PC-9 (cell line): ENCODE measurements around the gene ADAMTS20. TPM values are rescaled to one million over a fixed set of nuclear protein-coding genes. Genes with fewer than 3 reads are reported as not detected.

Source experiments
- BruUV-seq: library from RNA; stranded (reverse); fragments of 400-500 nt; replicated peaks from 2 replicates; lab custom pipeline; 2021; lab: Mats Ljungman, UMichigan
- CTCF ChIA-PET: fragments of 300-600 bp; sonication (Branson Sonifier 250); formaldehyde crosslinking; loops from one replicate; lab custom pipeline; 2022; ENCODE audit warnings: antibody characterized with exemption; lab: Charles Lee
- POLR2A ChIA-PET: fragments of 300-600 bp; sonication (Branson Sonifier 250); formaldehyde crosslinking; loops from one replicate; lab custom pipeline; 2022; ENCODE audit warnings: antibody characterized with exemption; ENCODE audit not compliant: unreplicated experiment; lab: Charles Lee
- DNase-seq, 2 experiments: peaks; one replicate each; pipeline versions ENCODE4 v3.0.0 to v3.0.0-alpha.2; 2015 to 2022; ENCODE audit warnings: mixed read lengths in 1 of 2
- H2AFZ ChIP-seq: fragments of 200-600 bp; sonication (generic); 2 replicates; pipeline ENCODE4 v1.8.1; 2017; ENCODE audit warnings: antibody characterized with exemption
- H3F3A ChIP-seq: fragments of 200-600 bp; sonication (generic); 2 replicates; pipeline ENCODE4 v1.8.1; 2017; ENCODE audit warnings: antibody characterized with exemption, mild to moderate bottlenecking, low read depth; ENCODE audit not compliant: insufficient read depth
- H3K27ac ChIP-seq: fragments of 200-600 bp; sonication (generic); 2 replicates; pipeline ENCODE4 v1.6.1; 2016; ENCODE audit warnings: mixed run types
- H3K27me3 ChIP-seq: fragments of 200-600 bp; sonication (generic); 2 replicates; pipeline ENCODE4 v1.6.1; 2016; ENCODE audit warnings: low read depth, mixed run types; ENCODE audit not compliant: insufficient read depth
- H3K36me3 ChIP-seq: fragments of 200-600 bp; sonication (generic); 2 replicates; pipeline ENCODE4 v1.6.1; 2016; ENCODE audit warnings: low read depth, mixed run types
- H3K4me1 ChIP-seq: fragments of 200-600 bp; sonication (generic); replicated peaks from 2 replicates; pipeline ENCODE4 v1.6.1; 2016; ENCODE audit warnings: mixed run types; ENCODE audit not compliant: insufficient read depth
- H3K4me2 ChIP-seq: fragments of 200-600 bp; sonication (generic); 2 replicates; pipeline ENCODE4 v1.6.1; 2017; ENCODE audit warnings: mixed run types
- H3K4me3 ChIP-seq: fragments of 200-600 bp; sonication (generic); 2 replicates; pipeline ENCODE4 v1.6.1; 2016; ENCODE audit warnings: mixed run types
- H3K79me2 ChIP-seq: fragments of 200-600 bp; sonication (generic); 2 replicates; pipeline ENCODE4 v1.6.1; 2017; ENCODE audit warnings: low read depth, mixed run types
- H3K9me2 ChIP-seq: fragments of 200-600 bp; sonication (generic); 2 replicates; pipeline ENCODE4 v1.8.1; 2017; ENCODE audit warnings: mild to moderate bottlenecking; ENCODE audit not compliant: insufficient read depth
- H3K9me3 ChIP-seq: fragments of 200-600 bp; sonication (generic); 2 replicates; pipeline ENCODE4 v1.8.1; 2016; ENCODE audit warnings: low read depth; ENCODE audit not compliant: insufficient read depth
- H4K20me1 ChIP-seq: fragments of 200-600 bp; sonication (generic); 2 replicates; pipeline ENCODE4 v1.8.1; 2017; ENCODE audit not compliant: insufficient read depth
- CTCF ChIP-seq: fragments of 200-600 bp; sonication (generic); conservative IDR thresholded peaks from 2 replicates; pipeline ENCODE4 v1.6.1; 2017; ENCODE audit warnings: mixed run types, antibody characterized with exemption, mild to moderate bottlenecking, moderate library complexity
- EZH2 ChIP-seq: fragments of 200-600 bp; sonication (generic); IDR thresholded peaks from 2 replicates; pipeline ENCODE4 v1.8.0; 2017; ENCODE audit warnings: antibody characterized with exemption, low read depth
- intact Hi-C: fragments of 100-400 bp; cut with micrococcal nuclease; formaldehyde crosslinking; loops from one replicate; pipeline ENCODE4 v1.10.0; 2022; ENCODE audit not compliant: unreplicated experiment
- total RNA-seq: library from RNA; stranded (reverse); gene quantifications from 2 replicates; pipeline ENCODE4 v1.2.3, GENCODE V29; 2021

ADAMTS20 gene
- total RNA-seq, 1 experiment from 2014 or later, result 1.0 TPM

GRCh38 chr12:43580601-43581000 is 28.6 kb upstream of the ADAMTS20 start:
- no TSS peak for BruUV-seq
- no peaks in the 10 kb centered on the region for H4K20me1 ChIP-seq

DNA sequence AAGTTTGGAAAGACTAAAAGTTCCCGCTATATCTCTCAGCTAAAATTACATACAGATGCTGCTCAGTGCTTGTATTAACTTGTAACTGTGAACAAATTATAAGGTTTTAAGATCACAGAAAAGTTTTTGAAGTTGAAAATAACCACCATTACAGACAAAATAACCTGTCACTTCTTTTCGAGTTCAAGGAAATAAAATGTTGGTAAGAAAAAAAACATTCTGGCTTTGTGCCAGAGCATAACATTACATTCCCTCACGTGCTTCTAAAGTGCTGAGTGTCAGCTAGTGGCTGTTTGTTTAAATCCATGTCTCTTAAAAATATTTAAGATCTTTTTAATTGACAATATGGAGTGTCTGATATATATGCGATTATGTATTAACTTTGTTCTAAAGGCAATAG is 27.2 kb upstream of the ADAMTS20 start:
- Histone ChIP-seq H2AFZ (no peak overlapping the region), H4K20me1 (no peaks in the 10 kb centered on the region)
- intact Hi-C loops, result no loop called here

More at GRCh38 chr12:43580601-43581000, 28.6 kb upstream of the ADAMTS20 start:
- DNase-seq, result no peak
- H3K27me3 ChIP-seq, result no peaks in the 10 kb centered on the region
- no peaks in the 10 kb centered on the region for H3K9me2 ChIP-seq
- H3K4me1 ChIP-seq, result no peaks in the 10 kb centered on the region
- H3K9me3 ChIP-seq, result no peaks in the 10 kb centered on the region; the same call in 1 of the 2 replicates
- ChIA-PET CTCF (no interaction called here), POLR2A (no interaction called here)
- H3F3A ChIP-seq, result no peaks in the 10 kb centered on the region
- intact Hi-C loops, result no loop called here
- H2AFZ ChIP-seq, result no peak overlapping the region
- no peaks in the 10 kb centered on the region for H3K79me2 ChIP-seq
- H3K4me2 ChIP-seq, result no peak overlapping the region
- H3K36me3 ChIP-seq, result no peaks in the 10 kb centered on the region
- H3K4me3 ChIP-seq, result no peak overlapping the region
- H3K27ac ChIP-seq, result no peak overlapping the region
- TF ChIP-seq CTCF (no peak), EZH2 (no peak)

DNA sequence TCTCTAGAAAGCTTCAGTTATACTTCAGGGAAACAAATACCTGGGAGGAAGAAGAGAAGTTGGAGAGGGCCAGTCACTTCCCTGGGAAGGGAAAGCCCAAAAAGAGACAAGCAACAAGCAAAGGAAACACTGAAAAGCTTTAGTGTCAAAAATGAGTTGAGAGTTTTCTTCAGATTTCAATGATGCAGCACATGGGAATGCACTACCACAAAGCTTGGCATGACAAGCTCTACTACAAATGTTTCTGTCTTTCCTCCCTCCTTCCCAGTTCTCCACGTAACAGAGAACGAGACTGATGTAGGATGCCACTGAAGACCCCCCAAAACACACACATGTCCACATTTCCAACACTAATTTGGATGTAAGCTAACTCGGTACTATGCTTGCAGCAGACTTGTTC is 26.8 kb upstream of the ADAMTS20 start:
- Histone ChIP-seq H3K79me2 (no peaks in the 10 kb centered on the region), H3K9me2 (no peaks in the 10 kb centered on the region), H3K4me1 (no peaks in the 10 kb centered on the region), H3F3A (no peaks in the 10 kb centered on the region), H3K36me3 (no peaks in the 10 kb centered on the region), H3K27me3 (no peaks in the 10 kb centered on the region), H3K4me2 (no peak overlapping the region), H3K27ac (no peak overlapping the region), H3K9me3 (no peaks in the 10 kb centered on the region; the same call in 1 of the 2 replicates), H2AFZ (no peak overlapping the region), H3K4me3 (no peak overlapping the region), H4K20me1 (no peaks in the 10 kb centered on the region)
- no TSS peak for BruUV-seq
- intact Hi-C loops, result no loop called here
- ChIA-PET POLR2A (no interaction called here), CTCF (no interaction called here)
- peak in 1 of 2 experiments; percentile 3 for DNase-seq
- TF ChIP-seq EZH2 (no peak), CTCF (no peak)

More for the DNA sequence above, 27.2 kb upstream of the ADAMTS20 start:
- no TSS peak for BruUV-seq
- TF ChIP-seq EZH2 (no peak), CTCF (no peak)
- H3K9me2 ChIP-seq, result no peaks in the 10 kb centered on the region
- no peaks in the 10 kb centered on the region; the same call in 1 of the 2 replicates for H3K9me3 ChIP-seq
- H3K36me3 ChIP-seq, result no peaks in the 10 kb centered on the region
- no peak for DNase-seq
- H3K27ac ChIP-seq, result no peak overlapping the region
- no peaks in the 10 kb centered on the region for H3K4me1 ChIP-seq
- no peaks in the 10 kb centered on the region for H3K79me2 ChIP-seq
- H3K27me3 ChIP-seq, result no peaks in the 10 kb centered on the region
- ChIA-PET CTCF (no interaction called here), POLR2A (no interaction called here)
- H3K4me3 ChIP-seq, result no peak overlapping the region
- no peaks in the 10 kb centered on the region for H3F3A ChIP-seq
- H3K4me2 ChIP-seq, result no peak overlapping the region
